Measurements from ENCODE around the gene DMRTC1B.
"Not testable (repeated sequence)": the region's sequence is repeated elsewhere in the genome, so short reads cannot be mapped to it uniquely, and the experiment has no call there.

The DMRTC1B gene

GRCh38 chrX:72776653-72777466 is at the start of gene DMRTC1B:
Gene DMRTC1B, plus strand, starts transcription at chrX:72776890. Its CDS starts 68,246 bp downstream, at chrX:72845136.
- not testable (repeated sequence) for DNase-seq (ENCODE audit: low read depth, low spot score); H3K4me3 ChIP-seq; H3K27ac ChIP-seq; H3K36me3 ChIP-seq (ENCODE audit: insufficient read depth, low read length); H3K9ac ChIP-seq (ENCODE audit: insufficient read length); H3K9me3 ChIP-seq (ENCODE audit: low read depth, low read length)

GRCh38 chrX:72727846-72728245 is 48.8 kb upstream of the DMRTC1B start:
- Histone ChIP-seq H3K36me3 (ENCODE audit: insufficient read depth, low read length) (no peaks in the 10 kb centered on the region), H3K27ac (no peak overlapping the region), H3K4me3 (no peak overlapping the region), H3K9me3 (ENCODE audit: low read depth, low read length) (no peaks in the 10 kb centered on the region), H3K9ac (ENCODE audit: insufficient read length) (no peak overlapping the region)
- TF ChIP-seq FOXP2 (optimal IDR thresholded peaks at IDR 0.05; ENCODE audit: control extremely low read depth, extremely low read length, insufficient read depth): no peak
- TF ChIP-seq EZH2 (IDR thresholded peaks at IDR 0.05): no peak
- no peak for TF ChIP-seq POLR2AphosphoS5 (IDR thresholded peaks at IDR 0.05; ENCODE audit: borderline replicate concordance, low read depth, low read length)
- no peak for DNase-seq (ENCODE audit: low read depth, low spot score)

- not testable (repeated sequence) for H3K27ac ChIP-seq; H3K36me3 ChIP-seq (ENCODE audit: insufficient read depth, low read length); H3K9ac ChIP-seq (ENCODE audit: insufficient read length); H3K9me3 ChIP-seq (ENCODE audit: low read depth, low read length); H3K4me3 ChIP-seq; DNase-seq (ENCODE audit: low read depth, low spot score)
Measured at GRCh38 chrX:72733636-72734035, 43.1 kb upstream of the DMRTC1B start.

- no peak overlapping the region for H3K9ac ChIP-seq (ENCODE audit: insufficient read length)
- H3K4me3 ChIP-seq: no peak overlapping the region
- no peak for TF ChIP-seq FOXP2 (optimal IDR thresholded peaks at IDR 0.05; ENCODE audit: control extremely low read depth, extremely low read length, insufficient read depth)
- TF ChIP-seq EZH2 (IDR thresholded peaks at IDR 0.05): no peak
- TF ChIP-seq POLR2AphosphoS5 (IDR thresholded peaks at IDR 0.05; ENCODE audit: borderline replicate concordance, low read depth, low read length): no peak
- no peaks in the 10 kb centered on the region for H3K9me3 ChIP-seq (ENCODE audit: low read depth, low read length)
- no peaks in the 10 kb centered on the region for H3K36me3 ChIP-seq (ENCODE audit: insufficient read depth, low read length)
- no peak overlapping the region for H3K27ac ChIP-seq
- DNase-seq (ENCODE audit: low read depth, low spot score): no peak
Measured at GRCh38 chrX:72735561-72735960, 41.1 kb upstream of the DMRTC1B start.

- H3K4me3 ChIP-seq; DNase-seq (ENCODE audit: low read depth, low spot score); H3K9ac ChIP-seq (ENCODE audit: insufficient read length); H3K27ac ChIP-seq; H3K36me3 ChIP-seq (ENCODE audit: insufficient read depth, low read length); H3K9me3 ChIP-seq (ENCODE audit: low read depth, low read length): not testable (repeated sequence)
Measured at GRCh38 chrX:72745546-72745945, 31.1 kb upstream of the DMRTC1B start.

- H3K9me3 ChIP-seq (ENCODE audit: low read depth, low read length); H3K27ac ChIP-seq; DNase-seq (ENCODE audit: low read depth, low spot score); H3K4me3 ChIP-seq; H3K36me3 ChIP-seq (ENCODE audit: insufficient read depth, low read length); H3K9ac ChIP-seq (ENCODE audit: insufficient read length): not testable (repeated sequence)
Measured at GRCh38 chrX:72748545-72748944, 28.1 kb upstream of the DMRTC1B start.

- DNase-seq (ENCODE audit: low read depth, low spot score); H3K9me3 ChIP-seq (ENCODE audit: low read depth, low read length); H3K4me3 ChIP-seq; H3K9ac ChIP-seq (ENCODE audit: insufficient read length); H3K27ac ChIP-seq; H3K36me3 ChIP-seq (ENCODE audit: insufficient read depth, low read length): not testable (repeated sequence)
Measured at GRCh38 chrX:72760454-72760853, 16.2 kb upstream of the DMRTC1B start.

GRCh38 chrX:72777467-72777790 is 739 bp downstream of the DMRTC1B start:
- not testable (repeated sequence) for H3K36me3 ChIP-seq (ENCODE audit: insufficient read depth, low read length); H3K9ac ChIP-seq (ENCODE audit: insufficient read length); DNase-seq (ENCODE audit: low read depth, low spot score); H3K4me3 ChIP-seq; H3K9me3 ChIP-seq (ENCODE audit: low read depth, low read length); H3K27ac ChIP-seq

GRCh38 chrX:72778146-72778545 is 1.5 kb downstream of the DMRTC1B start:
- not testable (repeated sequence) for H3K36me3 ChIP-seq (ENCODE audit: insufficient read depth, low read length); H3K9ac ChIP-seq (ENCODE audit: insufficient read length); H3K27ac ChIP-seq; H3K4me3 ChIP-seq; DNase-seq (ENCODE audit: low read depth, low spot score); H3K9me3 ChIP-seq (ENCODE audit: low read depth, low read length)

- not testable (repeated sequence) for H3K36me3 ChIP-seq (ENCODE audit: insufficient read depth, low read length); H3K27ac ChIP-seq; H3K9me3 ChIP-seq (ENCODE audit: low read depth, low read length); H3K4me3 ChIP-seq; DNase-seq (ENCODE audit: low read depth, low spot score); H3K9ac ChIP-seq (ENCODE audit: insufficient read length)
Measured at GRCh38 chrX:72782560-72782959, 5.9 kb downstream of the DMRTC1B start, which contains the start of gene FAM236B. Gene FAM236B, minus strand, starts transcription at chrX:72782660. Its CDS starts 100 bp downstream, at chrX:72782560.

- not testable (repeated sequence) for H3K9ac ChIP-seq (ENCODE audit: insufficient read length); H3K36me3 ChIP-seq (ENCODE audit: insufficient read depth, low read length); H3K27ac ChIP-seq; H3K4me3 ChIP-seq; DNase-seq (ENCODE audit: low read depth, low spot score); H3K9me3 ChIP-seq (ENCODE audit: low read depth, low read length)
Measured at GRCh38 chrX:72783365-72783936, 6.8 kb downstream of the DMRTC1B start.

GRCh38 chrX:72783964-72784363 is 7.3 kb downstream of the DMRTC1B start:
- H3K36me3 ChIP-seq (ENCODE audit: insufficient read depth, low read length); H3K9ac ChIP-seq (ENCODE audit: insufficient read length); DNase-seq (ENCODE audit: low read depth, low spot score); H3K4me3 ChIP-seq; H3K9me3 ChIP-seq (ENCODE audit: low read depth, low read length); H3K27ac ChIP-seq: not testable (repeated sequence)

GRCh38 chrX:72788142-72788541 is 11.5 kb downstream of the DMRTC1B start:
- not testable (repeated sequence) for H3K4me3 ChIP-seq; H3K9me3 ChIP-seq (ENCODE audit: low read depth, low read length); DNase-seq (ENCODE audit: low read depth, low spot score)

GRCh38 chrX:72790390-72790789 is 13.7 kb downstream of the DMRTC1B start:
- H3K4me3 ChIP-seq; DNase-seq (ENCODE audit: low read depth, low spot score); H3K9ac ChIP-seq (ENCODE audit: insufficient read length); H3K9me3 ChIP-seq (ENCODE audit: low read depth, low read length); H3K36me3 ChIP-seq (ENCODE audit: insufficient read depth, low read length); H3K27ac ChIP-seq: not testable (repeated sequence)

More at GRCh38 chrX:72788142-72788541, 11.5 kb downstream of the DMRTC1B start:
- not testable (repeated sequence) for H3K36me3 ChIP-seq (ENCODE audit: insufficient read depth, low read length); H3K9ac ChIP-seq (ENCODE audit: insufficient read length); H3K27ac ChIP-seq
